Measurements from ENCODE around the gene OR5B12.

DNA sequence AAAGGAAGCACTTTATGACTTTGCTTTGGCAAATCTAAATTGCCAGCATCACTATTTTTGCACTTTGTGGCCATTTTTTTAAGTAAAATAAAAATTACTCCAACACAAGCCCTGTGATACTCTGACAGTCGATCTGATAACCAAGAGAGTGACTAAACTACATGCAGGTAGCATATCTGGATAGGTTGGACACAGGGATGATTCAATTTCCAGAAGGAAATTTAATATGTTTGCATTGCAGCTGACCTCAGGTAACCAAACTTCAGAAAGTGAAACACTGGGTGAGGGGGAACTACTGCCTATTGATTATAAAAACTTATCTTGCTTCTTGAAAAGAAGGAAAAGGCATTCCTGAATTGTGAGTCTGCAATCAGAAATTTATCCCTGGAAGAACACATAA is 49.3 kb downstream of the OR5B12 start:
- TF ChIP-seq, protein P1, sequence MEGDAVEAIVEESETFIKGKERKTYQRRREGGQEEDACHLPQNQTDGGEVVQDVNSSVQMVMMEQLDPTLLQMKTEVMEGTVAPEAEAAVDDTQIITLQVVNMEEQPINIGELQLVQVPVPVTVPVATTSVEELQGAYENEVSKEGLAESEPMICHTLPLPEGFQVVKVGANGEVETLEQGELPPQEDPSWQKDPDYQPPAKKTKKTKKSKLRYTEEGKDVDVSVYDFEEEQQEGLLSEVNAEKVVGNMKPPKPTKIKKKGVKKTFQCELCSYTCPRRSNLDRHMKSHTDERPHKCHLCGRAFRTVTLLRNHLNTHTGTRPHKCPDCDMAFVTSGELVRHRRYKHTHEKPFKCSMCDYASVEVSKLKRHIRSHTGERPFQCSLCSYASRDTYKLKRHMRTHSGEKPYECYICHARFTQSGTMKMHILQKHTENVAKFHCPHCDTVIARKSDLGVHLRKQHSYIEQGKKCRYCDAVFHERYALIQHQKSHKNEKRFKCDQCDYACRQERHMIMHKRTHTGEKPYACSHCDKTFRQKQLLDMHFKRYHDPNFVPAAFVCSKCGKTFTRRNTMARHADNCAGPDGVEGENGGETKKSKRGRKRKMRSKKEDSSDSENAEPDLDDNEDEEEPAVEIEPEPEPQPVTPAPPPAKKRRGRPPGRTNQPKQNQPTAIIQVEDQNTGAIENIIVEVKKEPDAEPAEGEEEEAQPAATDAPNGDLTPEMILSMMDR (IDR thresholded peaks at IDR 0.05): no peak
- no peak for TF ChIP-seq POLR2A (IDR thresholded peaks at IDR 0.05)
- TF ChIP-seq EP300 (IDR thresholded peaks at IDR 0.05): no peak
